DMS53 treated with DMSO at 0.1 percent for 48 hours (cell line): ENCODE measurements around the gene KIRREL3.

Experiments used
- DNase-seq: peaks from one replicate; lab custom pipeline; 2025; ENCODE audit not compliant: unreplicated experiment; lab: John Stamatoyannopoulos, UW

The KIRREL3 gene

DNA sequence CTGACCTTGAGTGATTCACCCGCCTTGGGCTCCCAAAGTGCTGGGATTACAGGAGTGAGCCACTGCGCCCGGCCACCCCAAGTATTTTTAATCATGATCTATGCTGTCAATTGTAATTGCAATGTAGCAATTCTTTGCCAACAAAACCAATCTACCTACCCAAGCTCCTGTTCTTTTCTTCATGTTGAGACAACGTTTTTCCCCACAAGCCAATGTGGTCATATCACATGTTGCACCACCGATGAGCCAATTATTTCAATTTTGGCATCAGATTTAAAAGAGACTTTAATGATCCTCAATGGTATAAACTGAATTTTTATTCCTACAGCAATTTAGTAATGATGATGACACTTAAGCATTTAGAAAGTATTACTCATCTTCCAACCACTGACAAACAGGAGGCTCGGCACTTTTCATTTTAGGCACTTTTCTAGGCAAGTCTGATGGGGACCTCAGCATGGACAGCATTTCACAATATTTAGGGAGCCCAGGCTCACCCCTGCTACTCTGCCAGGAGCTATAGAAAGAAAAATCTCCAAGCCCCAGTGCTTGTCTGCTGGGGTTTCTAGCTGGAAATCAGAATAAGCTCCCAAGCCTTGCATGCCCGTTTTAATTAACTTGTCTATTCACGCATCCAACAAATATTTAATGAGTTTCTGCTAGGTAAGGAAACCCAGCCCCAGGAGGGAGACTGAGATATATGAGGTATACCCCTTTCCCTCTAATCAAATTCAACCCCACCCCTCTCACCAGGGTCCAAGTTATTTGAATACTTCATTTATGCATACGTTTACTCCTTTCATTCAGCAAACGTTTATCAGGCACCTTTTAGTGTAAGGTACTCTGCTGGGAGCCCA, 353.6 kb downstream of the KIRREL3 start:
- no peak for DNase-seq

DNA sequence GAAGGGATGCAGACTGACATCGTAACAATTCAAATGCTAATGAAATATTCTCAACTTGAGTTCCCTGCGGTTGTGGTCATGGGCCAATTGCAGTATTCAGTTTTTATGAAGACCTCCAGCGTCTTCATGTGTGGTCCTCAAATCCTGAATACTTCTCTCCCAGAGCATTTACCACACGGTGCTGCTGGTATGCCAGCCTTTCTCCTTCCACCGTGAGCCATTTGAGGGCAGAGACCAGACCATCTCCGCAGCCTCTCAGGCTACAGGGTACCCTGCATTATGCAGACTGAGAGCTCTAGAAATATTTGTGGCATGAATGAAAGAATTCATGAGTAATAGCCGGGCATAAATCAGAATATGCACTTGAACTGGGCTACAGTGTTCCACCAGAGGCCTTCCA, 355.4 kb downstream of the KIRREL3 start:
- DNase-seq: no peak

DNA sequence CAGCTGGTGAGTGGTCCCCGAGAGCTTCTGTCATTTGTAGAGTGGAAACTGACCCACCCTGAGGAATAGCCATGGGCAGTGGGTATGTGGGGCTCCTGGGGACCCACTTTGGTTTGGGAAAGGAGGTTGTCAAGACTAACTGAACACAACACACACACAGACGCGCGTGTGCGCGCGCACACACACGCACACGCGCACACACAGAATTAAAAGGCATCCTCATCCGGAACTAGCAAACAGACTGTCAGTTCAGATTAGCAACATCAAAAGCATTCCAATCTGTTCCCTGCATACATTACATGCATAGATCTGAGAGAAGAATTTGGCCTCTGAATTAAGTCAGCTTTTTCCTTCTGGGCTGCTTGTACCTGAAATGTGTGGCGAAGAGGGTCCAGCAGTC, 360.4 kb downstream of the KIRREL3 start:
- DNase-seq: no peak

DNA sequence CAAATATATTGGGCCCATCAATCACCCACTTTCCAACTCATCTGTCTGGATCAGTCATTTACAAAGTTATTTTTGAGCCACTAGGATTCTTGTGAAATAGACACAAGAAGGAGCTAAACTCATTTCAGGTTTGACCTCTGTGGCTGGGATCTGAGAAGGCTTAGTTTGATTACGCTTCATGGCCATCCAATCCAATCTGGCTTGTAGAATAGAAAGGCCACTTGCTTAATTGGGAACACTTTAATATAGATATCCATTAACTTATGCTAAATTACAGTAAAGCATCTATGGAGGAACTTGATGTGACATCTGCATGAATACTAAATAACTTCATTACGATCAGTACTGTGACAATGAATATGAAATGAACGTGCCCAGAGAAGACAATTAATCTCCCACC, 360.9 kb downstream of the KIRREL3 start:
- no peak for DNase-seq

DNA sequence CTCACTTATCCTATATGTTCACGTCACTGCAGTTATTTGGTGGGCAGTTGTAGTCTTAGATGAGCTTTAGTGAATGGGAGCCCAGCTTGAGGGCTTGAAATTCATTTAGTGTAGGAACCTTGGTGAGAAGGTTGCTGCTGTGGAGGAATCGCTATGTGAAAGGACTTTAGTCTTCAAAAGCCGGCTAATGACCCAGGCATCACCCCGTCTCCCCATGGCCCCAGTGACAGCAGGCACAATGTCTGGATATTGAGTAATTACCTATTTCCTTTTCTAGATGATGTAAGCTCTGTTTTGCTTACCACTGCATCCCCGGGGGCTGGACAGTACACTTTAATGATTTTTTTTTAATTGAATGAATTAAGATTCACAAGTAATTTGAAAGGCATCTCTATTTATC, 361.9 kb downstream of the KIRREL3 start:
- DNase-seq: no peak

DNA sequence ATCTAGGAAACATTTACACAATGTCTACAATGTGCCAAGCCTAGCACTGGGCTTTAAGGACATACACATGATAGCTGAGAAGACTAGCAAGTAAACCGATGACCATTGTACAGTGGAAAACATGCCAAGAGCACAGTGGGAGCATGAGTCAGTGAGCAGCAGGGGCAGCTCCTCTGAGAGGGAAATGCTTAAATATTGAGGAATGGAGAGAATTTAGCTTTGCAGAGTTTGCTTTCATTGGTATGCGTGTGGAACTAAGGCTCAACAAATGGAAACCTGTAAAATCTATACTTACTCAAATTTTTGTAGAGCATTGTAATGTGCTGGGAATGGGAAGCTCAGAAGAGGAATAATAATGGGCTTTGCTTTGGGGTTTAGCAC, 362.8 kb downstream of the KIRREL3 start:
- DNase-seq: no peak

DNA sequence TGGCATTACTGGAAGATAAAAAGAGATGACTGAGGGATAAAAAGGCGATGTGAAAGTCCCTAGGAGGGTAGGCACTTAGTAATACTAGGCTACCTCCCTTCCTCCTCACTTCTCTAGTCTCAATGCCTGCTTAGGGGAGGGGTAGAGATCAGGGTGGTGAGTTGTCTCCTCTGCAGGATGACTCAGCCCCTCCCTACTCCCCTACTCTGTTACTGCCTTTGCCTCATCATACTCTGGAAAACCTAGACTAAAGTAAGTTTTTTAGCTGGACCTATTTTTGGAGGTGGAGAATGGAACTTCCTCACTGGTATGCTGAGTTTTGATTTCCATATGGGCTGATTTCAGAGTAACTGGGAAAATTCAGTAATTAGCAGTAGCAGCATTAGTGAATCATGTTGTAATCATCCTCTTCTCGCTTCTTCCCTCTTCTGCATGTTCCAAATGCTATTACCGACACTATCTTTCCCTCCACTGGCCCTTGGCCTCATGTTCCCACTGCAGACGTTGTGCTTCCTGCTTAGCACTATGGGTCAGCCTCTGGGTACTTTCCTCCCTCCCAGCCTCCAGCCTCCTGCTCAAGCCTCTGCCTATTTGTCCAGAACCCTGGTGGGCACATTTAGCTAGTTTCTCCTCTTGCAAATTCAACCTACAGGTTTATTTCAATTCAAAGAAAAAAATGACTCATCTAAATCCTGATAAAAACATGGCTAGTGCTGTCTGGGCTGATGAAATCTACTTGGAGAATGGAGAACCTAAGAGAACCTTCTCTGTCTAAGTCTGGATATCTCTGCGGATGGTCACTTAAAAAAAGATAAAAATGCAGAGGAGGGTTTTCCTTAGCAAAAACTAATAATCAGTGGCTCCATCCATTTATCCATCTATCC, 363.4 kb downstream of the KIRREL3 start:
- DNase-seq: no peak

DNA sequence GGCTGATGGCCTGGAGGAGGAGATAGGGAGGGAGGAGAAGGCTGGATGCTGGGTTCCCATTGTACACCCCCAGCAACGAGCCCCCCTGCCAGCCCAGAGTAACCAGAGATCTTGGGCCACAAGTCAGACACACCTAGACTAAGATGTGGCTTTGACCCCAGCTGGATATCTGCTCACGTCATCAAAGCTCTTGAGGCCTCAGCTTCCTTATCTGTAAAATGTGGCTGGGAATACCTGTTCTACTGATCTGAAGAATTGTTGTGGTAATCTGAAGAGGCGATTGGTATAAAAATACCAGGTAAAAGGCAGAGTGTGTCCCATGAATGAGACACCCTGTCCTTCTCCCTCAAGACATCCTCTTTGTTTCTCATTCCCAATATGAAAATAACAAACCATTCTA, 365.1 kb downstream of the KIRREL3 start:
- DNase-seq: no peak

DNA sequence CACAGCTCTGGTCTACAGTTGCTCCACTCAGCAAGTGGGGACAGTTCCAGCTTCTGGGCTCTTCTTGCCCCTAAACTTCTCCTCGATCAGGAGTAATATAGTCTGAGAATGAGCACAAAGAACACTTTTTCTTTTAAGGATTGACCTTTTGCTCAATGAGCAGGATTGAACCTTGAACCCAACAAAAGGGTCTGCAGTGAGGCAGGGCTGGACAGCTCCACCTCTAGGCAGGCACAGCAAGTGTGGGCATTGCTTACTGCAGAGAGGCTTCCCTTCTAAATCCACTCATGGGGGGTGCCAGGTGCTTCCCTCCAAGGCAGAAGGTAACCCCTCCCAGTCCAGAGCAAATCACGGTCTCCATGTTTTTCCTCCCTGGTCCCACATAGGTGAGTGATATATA, 365.6 kb downstream of the KIRREL3 start:
- no peak for DNase-seq

DNA sequence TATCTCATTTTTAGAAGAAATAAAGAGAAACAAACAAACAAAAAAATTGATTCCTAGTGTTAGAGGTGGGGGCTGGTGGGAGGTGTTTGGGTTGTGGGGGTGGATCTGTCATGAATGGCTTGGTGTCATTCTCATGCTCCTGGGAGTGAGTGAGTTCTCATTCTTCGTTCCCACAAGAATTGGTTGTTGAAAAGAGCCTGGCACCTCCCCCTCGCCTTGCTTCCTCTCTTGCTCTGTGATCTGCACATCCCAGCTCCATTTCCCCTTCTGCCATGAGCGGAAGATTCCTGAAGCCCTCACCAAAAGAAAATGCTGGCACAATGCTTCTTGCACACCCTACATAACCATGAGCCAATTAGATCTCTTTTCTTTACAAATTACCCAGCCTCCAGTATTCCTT, 367.2 kb downstream of the KIRREL3 start:
- no peak for DNase-seq

DNA sequence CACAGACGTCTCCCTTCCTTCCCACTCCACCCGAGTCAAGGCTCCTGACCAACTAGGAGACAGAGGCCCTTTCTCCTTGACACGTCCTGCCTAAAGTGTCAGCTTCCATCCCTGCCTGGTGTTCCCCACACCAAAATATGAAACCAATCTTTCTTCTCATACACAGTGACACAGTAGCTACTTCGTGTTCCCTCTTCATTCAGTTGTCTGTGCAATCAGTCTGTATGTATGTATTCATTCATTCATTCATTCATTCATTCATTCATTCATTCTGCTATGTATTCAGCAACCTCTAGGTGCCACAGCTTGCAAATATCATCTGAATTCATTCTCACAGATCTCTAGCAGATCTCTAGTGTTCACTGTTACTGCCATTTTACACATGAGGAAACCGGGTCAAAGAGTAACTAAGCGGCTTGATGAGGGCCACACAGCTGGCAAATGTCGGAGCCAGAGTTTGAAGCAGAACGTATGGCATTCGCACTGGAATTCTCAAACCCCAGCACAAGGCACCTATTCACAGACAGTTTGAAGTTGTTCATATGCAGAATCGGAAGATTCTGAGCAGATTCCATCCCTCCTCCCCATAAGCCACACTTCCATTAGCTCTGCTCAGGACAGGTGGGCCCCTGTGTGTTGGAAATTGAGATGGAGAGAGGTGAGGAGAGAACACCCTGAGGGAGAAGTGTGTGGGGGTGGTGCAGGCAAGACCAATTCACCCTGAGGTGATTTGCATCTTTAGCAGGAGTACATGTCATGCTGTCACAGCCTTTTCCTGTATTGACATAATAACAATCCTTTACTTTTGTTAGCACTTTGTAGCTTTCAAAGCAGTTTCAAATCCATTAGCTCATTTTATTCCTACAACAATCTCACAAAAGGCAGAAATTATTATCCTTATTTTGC, 369.4 kb downstream of the KIRREL3 start:
- no peak for DNase-seq

DNA sequence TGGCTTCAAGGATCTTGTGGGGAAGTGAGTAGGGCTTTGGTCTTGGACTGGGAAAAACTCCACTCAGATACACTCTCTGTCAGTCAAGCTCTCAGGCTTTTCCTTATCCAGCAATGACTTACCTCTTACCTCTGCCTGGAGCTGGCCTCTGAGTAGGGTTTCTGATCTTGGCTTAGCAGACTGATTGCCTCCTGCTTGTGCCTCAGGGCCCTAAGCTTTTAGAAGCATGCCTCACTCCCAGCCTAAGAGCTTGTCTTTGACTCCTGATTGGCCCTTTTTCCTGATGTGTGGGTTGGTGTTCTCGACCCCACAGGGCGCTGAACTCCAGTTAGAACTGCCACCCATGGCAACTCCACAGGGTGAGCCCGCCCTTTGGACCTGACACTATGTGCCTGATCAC, 370.1 kb downstream of the KIRREL3 start:
- DNase-seq: no peak

DNA sequence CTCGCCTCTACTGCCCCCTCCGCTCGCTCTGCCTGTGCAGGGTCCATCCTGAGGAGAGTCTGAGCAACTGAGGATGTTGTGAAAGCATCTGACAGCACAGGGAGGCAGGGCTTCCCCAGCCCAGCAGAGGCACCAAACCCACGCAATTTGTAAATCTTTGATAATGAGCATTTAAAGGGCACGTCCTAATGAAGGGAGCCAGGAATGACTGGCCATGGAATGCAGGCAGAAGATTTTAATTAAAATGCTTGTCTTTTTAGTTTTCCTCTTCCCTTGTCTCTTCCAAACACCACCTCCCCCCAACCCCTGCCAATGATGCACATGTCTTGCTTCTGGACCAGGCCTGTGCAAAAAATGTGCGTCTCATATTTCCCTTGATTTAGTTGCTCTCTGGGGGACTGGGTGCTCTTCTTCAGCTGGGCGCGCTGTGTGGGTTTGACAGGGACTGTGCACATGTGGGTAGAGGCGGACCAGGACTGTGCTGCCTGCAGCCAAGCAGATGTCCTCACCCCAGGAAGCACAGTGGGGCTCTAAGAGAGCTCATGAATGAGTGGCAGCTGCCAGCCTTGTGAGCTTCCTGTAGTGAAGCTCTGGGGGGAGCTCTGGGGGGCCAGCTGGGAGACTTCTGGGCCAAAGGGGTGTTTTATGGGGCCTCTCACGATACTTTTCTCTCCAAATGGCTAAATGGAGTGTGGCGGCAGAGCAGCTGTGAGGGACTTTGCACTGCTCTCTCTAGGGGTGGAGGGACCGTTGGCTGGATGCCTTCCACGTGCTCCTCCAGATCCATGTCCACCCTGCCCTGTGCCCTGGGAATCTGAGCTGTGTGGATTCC, 371.6 kb downstream of the KIRREL3 start:
- DNase-seq: no peak

DNA sequence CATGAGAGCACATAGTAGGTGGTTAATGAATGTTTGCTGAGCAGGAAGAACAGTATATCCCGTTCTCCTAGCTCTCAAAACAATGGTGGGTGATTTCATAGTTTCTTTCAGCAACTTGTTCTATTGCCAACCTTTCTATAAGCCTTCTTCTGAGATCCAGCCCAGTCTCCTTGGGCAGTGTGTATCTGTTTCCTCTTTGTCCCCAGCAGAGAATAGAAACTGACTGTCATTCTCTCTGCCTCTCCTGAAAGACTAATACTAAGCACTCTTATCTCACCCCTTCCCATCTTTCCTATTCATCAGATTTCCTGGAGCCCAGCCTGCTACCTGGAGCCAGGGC, 372.1 kb downstream of the KIRREL3 start:
- no peak for DNase-seq

DNA sequence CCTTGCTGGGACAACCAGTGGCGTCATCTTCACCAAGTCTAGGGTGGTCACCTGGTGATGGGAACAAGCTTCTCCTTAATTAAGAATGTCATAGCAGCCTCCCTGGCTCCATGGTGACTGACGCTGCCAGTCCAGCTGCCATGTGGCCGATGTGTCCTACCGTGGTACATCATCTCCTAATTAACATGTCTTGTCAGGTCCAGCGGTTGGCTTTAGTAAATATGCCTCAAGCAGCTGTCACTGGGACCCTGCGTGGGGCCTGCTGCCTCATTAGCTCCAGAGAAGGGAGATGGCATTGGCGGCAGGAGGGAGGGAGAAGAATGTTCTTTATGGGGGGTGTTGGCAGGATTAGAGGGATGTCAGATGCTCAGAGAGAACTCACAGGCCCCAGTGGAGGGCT, 373.1 kb downstream of the KIRREL3 start:
- no peak for DNase-seq

DNA sequence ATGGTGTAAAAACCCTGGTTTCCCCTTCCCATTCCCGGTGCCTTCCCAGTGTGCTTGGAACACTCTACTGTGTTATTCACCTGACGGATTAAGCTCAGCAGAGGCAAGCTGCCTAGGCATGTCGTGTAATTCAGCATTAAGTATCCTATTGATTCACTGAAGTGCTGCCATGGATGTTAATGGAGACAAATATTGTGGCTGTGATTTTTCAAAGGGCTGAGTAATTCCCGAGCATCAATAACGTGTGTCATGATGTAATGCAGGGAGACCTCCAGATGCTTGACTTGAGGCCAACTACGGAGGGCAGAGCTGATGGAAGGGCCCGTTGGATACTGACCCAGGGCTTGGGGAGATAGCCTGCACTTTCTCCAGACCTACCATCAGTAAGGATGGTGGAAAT, 376.1 kb downstream of the KIRREL3 start:
- DNase-seq: no peak

DNA sequence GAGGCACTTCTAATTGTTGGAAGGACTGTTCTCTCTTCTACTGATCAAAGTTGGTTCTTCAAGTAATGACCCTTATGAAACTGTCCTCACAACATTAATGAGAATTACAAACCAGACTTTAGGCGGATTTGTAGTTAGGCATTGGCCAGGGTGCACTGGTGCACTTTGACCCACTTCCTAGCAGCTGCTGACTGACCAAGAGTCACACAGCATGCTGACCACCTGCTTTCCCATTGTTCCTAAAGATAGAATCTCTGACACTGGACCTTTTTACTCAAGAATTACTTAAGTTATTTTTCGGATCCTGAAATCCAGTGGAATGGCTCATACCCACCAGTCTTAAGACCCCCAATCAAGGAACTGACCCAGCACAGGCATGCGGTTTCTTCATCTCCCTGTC, 381.1 kb downstream of the KIRREL3 start:
- no peak for DNase-seq

DNA sequence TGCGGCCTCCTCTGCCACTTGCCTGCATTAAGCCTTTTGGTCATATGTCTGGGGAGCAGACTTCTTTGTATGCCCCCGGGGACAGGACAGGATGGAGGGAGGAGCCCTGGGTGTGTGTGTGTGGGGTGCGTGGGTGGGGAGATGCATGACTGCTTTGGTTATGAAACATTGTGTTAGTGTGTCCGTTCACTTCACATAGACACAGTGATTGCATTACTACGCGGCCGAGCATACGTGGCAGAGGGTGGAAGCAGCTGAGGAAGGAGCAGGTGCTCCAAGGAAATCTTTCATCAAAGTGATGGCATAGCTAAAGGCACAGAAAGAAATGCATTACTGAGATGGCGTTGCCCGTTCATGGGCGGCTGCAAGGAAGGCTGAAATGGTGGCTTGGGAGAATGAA, 384.7 kb downstream of the KIRREL3 start:
- no peak for DNase-seq

DNA sequence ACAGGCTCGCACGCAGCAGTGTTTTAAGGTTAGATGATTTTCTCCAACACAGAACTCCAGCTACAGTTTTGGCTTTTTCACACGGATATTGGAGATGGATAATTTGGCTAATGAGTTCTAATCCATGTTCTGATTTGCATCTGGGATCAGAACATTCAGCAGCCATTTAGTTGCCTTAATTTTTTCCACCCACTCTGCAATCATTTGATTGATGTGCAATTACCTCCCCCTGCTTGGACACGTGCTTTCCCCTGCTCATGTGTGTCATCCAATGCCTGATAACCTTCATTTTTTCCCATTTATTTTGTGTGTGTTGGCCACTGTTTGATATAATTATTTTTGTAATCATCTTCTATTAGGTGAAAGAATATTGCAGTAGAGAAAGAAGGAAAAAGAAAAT, 387.3 kb downstream of the KIRREL3 start:
- no peak for DNase-seq

DNA sequence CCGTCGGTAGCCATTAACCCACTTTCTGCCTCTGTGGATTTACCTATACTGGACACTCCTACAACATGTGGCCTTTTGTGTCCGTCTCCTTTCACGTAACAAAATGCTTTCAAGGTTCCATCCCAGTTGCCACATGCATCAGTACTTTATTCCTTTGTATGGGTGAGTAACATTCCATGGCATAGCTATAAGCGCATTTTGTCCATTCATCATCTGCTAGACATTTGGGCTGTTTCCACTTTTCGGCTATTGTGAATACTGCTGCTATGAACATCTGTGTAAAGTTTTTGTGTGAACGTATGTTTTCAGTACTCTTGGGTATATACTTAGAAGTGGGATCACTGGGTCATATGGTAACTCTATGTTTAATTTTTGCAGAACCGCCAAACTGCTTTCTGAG, 387.9 kb downstream of the KIRREL3 start:
- DNase-seq: no peak

DNA sequence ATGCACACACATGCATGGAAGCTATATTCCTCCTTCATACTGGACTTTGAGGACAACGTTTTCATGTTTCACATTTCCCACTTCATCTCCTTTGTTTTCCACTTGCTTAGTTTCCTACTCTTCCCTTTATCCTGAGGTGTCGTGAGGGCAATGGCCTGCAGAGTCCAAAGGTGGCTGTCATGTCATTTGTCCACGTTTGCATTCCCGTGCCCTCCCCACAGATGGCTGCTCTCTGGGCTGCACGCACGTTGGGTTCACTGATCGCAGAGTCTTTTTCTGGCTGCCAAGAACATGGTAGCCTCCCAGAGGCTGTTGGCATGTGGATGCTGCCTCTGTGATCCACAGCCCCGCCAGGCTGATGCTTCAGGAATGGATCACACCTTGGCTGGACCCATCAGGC, 389.1 kb downstream of the KIRREL3 start:
- DNase-seq: no peak
